Esophagus squamous epithelium (tissue), 4 donors: ENCODE measurements around the gene PHGDH.

Experiments
- POLR2A ChIP-seq, 4 donors: fragments of 450-650 bp; IDR thresholded peaks; one replicate each; pipeline ENCODE4 v1.6.1; 2017; ENCODE audit warnings: antibody characterized with exemption in 4 of 4, mild to moderate bottlenecking in 4 of 4, moderate library complexity in 3 of 4
- TF ChIP-seq, protein P1 (sequence below), 6 experiments: fragments of 450-650 bp in 4 of 6; fragments of 200-600 bp in 2 of 6; sonication (generic) in 2 of 6; IDR thresholded peaks; one replicate each; pipeline ENCODE4 v1.5.1; 2016 to 2019; ENCODE audit warnings: antibody characterized with exemption in 6 of 6, mild to moderate bottlenecking in 4 of 6, moderate library complexity in 4 of 6

DNA sequence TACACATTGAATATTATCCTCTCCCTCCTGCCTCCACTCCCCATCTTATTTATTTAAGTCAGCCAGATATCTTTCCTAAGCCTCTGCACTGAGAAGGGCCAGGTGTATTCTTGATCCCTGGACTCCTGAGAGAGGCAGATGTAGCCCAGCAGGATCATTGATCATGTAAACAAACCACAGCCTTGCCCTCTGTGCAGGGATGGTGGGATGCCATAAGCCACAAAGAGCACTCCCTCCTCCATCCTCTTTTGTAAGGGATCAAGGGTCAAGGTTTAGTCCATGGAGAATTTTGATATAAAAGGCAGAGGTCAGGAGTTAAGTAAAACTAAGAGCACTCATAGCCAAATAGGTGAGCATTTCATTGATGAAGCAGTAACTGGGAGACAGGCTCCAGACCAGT is 17.3 kb downstream of the PHGDH start:
- TF ChIP-seq, protein P1, sequence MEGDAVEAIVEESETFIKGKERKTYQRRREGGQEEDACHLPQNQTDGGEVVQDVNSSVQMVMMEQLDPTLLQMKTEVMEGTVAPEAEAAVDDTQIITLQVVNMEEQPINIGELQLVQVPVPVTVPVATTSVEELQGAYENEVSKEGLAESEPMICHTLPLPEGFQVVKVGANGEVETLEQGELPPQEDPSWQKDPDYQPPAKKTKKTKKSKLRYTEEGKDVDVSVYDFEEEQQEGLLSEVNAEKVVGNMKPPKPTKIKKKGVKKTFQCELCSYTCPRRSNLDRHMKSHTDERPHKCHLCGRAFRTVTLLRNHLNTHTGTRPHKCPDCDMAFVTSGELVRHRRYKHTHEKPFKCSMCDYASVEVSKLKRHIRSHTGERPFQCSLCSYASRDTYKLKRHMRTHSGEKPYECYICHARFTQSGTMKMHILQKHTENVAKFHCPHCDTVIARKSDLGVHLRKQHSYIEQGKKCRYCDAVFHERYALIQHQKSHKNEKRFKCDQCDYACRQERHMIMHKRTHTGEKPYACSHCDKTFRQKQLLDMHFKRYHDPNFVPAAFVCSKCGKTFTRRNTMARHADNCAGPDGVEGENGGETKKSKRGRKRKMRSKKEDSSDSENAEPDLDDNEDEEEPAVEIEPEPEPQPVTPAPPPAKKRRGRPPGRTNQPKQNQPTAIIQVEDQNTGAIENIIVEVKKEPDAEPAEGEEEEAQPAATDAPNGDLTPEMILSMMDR (IDR thresholded peaks at IDR 0.05), result no peak
- TF ChIP-seq POLR2A (IDR thresholded peaks at IDR 0.05), result no peak
